ENCODE results near the gene CADPS2.

GRCh38 chr7:122572706-122573105, 313.6 kb downstream of the CADPS2 start:
- TF ChIP-seq CTCF (IDR thresholded peaks at IDR 0.05) (no peak), EZH2 (IDR thresholded peaks at IDR 0.05; ENCODE audit: borderline replicate concordance, insufficient read depth, low read depth, low read length, poor library complexity, severe bottlenecking) (no peak)
